Effector memory CD4-positive, alpha-beta T cell (primary cell): ENCODE measurements around the gene UGT1A6.
"Not testable (repeated sequence)": the region's sequence is repeated elsewhere in the genome, so short reads cannot be mapped to it uniquely, and the experiment has no call there.

Experiments
- DNase-seq, 3 donors: peaks; one replicate each; pipeline ENCODE4 v3.0.0-alpha.2; 2020
- H3K27ac ChIP-seq: 2 replicates; pipeline ENCODE4 v1.7.0; 2013; ENCODE audit warnings: mild to moderate bottlenecking, low read length, moderate library complexity; ENCODE audit not compliant: insufficient read depth, poor library complexity, severe bottlenecking
- H3K27me3 ChIP-seq: replicated peaks from 2 replicates; pipeline ENCODE4 v1.7.0; 2013; ENCODE audit warnings: mild to moderate bottlenecking, low read length; ENCODE audit not compliant: insufficient read depth, control insufficient read depth, poor library complexity, severe bottlenecking
- H3K36me3 ChIP-seq: 2 replicates; pipeline ENCODE4 v1.7.0; 2013; ENCODE audit warnings: mild to moderate bottlenecking, low read length, moderate library complexity; ENCODE audit not compliant: control insufficient read depth, insufficient read depth
- H3K4me1 ChIP-seq: 2 replicates; pipeline ENCODE4 v1.7.0; 2013; ENCODE audit warnings: low read length, mild to moderate bottlenecking; ENCODE audit not compliant: control insufficient read depth, insufficient read depth, poor library complexity, severe bottlenecking
- H3K4me3 ChIP-seq: 2 replicates; pipeline ENCODE4 v1.7.0; 2013; ENCODE audit warnings: low read length, low read depth, mild to moderate bottlenecking; ENCODE audit not compliant: insufficient read depth, poor library complexity, severe bottlenecking
- H3K9me3 ChIP-seq: 2 replicates; pipeline ENCODE4 v1.7.0; 2013; ENCODE audit warnings: mild to moderate bottlenecking, low read length, moderate library complexity; ENCODE audit not compliant: control insufficient read depth

The UGT1A6 gene

DNA sequence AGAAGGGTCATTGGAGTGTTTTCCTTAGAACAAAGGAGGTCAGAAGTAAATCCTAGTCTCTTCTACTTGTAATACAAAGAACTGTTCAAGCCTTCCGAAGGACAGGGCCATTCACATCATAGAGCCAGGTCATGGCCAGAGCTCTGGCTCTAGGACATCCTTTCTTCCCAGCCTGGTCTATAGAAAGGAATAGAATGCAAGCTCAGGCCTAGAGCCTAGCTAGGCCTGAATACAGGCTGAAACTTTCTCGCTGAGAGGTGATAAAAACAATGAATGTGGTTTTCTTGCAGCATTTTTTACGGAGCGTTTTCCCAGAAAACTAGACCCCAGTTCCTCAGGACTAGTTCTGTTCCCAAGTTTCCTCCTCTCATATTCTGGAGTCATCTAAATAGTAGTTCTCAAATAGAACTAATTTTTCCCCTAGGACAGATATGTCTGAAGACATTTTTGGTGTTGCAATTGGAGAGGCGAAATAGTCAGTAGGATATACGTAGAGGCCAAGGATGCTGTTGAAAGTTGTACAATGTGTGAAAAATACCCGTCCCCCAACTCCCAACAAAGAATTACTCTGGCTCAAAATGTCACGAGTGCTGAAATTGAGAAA is 6.8 kb downstream of the UGT1A6 start:
- no peaks in the 10 kb centered on the region for H3K9me3 ChIP-seq
- H3K27me3 ChIP-seq = peaks cover 3% of the 10 kb centered on the region
- no peaks in the 10 kb centered on the region for H3K4me1 ChIP-seq
- no peak for DNase-seq
- H3K4me3 ChIP-seq = no peak overlapping the region
- H3K27ac ChIP-seq = no peak overlapping the region
- H3K36me3 ChIP-seq = no peaks in the 10 kb centered on the region

DNA sequence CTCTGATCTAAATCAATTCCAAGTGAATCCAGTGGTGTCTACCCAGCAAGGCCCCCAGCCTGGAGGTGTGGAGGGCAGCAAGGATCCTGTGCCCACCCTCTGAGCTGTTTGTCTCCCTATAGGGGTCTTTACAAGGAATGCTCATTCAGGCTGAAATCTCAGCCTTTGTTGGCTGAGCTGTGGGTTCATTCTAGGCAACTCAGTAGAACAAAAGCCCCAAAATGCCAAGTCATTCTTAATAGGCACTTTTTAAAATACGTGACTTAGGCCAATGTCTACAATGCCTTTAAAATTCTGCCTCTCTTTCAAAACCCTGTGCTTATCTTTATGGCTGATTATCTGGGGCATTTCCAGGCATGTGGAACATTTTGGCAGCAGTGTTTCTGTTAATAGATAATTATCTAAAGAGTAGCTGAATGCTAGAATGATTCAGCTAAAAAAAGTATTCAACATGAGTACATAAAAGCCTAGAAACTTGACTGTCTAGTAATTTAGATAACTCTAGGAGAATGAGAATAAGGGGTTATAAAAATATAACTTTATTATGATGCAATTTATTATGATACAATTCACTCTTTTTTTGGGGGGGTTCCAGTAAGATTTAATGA is 7.4 kb downstream of the UGT1A6 start:
- no peak overlapping the region for H3K27ac ChIP-seq

DNA sequence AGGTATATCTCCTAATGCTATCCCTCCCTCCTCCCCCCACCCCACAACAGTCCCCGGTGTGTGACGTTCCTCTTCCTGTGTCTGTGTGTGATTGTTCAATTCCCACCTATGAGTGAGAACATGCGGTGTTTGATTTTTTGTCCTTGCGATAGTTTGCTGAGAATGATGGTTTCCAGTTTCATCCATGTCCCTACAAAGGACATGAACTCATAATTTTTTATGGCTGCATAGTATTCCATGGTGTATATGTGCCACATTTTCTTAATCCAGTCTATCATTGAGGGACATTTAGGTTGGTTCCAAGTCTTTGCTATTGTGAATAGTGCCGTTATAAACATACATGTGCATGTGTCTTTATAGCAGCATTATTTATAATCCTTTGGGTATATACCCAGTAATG is 8.2 kb downstream of the UGT1A6 start:
- DNase-seq, H3K27me3 ChIP-seq, H3K27ac ChIP-seq, H3K4me1 ChIP-seq, H3K4me3 ChIP-seq, H3K9me3 ChIP-seq, H3K36me3 ChIP-seq: not testable (repeated sequence)

More for the DNA sequence above, 7.4 kb downstream of the UGT1A6 start:
- Histone ChIP-seq H3K4me3 (no peak overlapping the region), H3K27me3 (peaks cover 3% of the 10 kb centered on the region), H3K36me3 (no peaks in the 10 kb centered on the region), H3K9me3 (no peaks in the 10 kb centered on the region), H3K4me1 (no peaks in the 10 kb centered on the region)
- DNase-seq = no peak

DNA sequence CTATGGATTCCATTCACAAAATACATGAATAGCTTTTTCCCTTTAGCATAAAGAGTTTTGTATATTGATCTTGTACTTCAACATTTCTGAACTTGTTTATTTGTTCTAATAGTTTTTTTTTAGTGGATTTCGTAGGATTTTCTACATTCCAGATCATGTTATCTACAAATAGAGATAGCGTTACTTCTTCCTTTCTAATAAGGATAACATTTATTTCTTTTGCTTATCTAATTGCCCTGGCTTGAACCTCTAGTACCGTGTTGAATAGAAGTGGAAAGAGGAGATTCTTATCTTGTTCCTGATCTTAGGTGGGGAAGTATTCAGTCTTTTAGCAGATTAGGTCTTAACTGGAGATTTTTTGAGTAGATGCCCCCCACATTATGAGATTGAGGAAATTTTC is 9.5 kb downstream of the UGT1A6 start:
- peaks cover 3% of the 10 kb centered on the region for H3K27me3 ChIP-seq
- H3K36me3 ChIP-seq = no peaks in the 10 kb centered on the region
- H3K4me3 ChIP-seq = no peak overlapping the region
- no peaks in the 10 kb centered on the region for H3K4me1 ChIP-seq
- no peak for DNase-seq
- H3K9me3 ChIP-seq = no peaks in the 10 kb centered on the region
- no peak overlapping the region for H3K27ac ChIP-seq

DNA sequence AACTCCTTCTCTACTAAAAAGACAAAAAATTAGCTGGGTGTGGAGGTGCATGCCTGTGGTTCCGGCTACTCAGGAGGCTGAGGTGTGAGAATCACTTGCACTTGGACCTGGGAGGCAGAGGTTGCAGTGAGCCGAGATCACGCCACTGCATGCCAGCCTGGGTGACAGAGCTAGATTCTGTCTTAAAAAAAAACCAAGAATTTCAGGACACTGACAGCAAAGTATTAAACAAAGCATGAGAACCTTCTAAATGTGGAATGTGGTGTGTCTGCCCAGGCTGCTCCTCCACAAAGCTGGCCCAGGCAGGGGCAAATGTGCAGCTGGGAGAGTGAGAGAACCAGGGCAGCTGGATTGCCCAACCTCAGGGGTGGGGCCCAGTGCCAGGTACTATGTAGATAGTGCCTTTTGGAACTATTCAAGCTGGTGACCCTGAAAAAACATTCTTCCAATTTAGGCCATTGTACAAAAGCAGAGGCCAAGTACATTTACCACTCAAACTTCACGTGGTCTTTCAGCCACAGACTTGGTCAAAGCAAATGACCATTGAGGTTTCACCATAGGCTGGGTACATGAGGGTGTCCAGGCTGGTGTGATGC is 13.3 kb downstream of the UGT1A6 start:
- DNase-seq = no peak
- peaks cover 5% of the 10 kb centered on the region for H3K27me3 ChIP-seq
- H3K27ac ChIP-seq = no peak overlapping the region
- H3K9me3 ChIP-seq = no peaks in the 10 kb centered on the region
- no peak overlapping the region for H3K4me3 ChIP-seq
- no peaks in the 10 kb centered on the region for H3K4me1 ChIP-seq
- no peaks in the 10 kb centered on the region for H3K36me3 ChIP-seq

DNA sequence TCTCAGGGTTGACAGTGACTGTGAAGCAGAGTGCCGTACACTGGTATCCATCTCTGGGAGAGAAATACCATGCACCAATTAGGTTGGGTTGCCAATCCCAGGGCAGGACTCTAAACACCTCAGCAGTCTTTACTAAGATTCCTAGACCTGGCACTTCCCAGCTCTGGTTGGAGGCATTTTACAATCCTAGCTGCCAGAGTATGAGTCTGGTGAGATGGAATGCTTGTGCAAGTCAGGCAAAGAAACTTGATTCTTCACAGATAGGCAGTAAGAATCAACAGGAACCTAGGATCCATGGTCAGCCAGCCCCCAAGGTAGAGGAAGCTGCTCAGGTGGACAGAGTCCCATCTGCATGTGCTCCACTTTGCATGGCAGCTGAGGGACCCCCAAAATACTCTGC is 14.0 kb downstream of the UGT1A6 start:
- Histone ChIP-seq H3K27ac (no peak overlapping the region), H3K9me3 (no peaks in the 10 kb centered on the region), H3K4me3 (no peak overlapping the region), H3K27me3 (peaks cover 5% of the 10 kb centered on the region), H3K4me1 (no peaks in the 10 kb centered on the region), H3K36me3 (no peaks in the 10 kb centered on the region)
- no peak for DNase-seq

DNA sequence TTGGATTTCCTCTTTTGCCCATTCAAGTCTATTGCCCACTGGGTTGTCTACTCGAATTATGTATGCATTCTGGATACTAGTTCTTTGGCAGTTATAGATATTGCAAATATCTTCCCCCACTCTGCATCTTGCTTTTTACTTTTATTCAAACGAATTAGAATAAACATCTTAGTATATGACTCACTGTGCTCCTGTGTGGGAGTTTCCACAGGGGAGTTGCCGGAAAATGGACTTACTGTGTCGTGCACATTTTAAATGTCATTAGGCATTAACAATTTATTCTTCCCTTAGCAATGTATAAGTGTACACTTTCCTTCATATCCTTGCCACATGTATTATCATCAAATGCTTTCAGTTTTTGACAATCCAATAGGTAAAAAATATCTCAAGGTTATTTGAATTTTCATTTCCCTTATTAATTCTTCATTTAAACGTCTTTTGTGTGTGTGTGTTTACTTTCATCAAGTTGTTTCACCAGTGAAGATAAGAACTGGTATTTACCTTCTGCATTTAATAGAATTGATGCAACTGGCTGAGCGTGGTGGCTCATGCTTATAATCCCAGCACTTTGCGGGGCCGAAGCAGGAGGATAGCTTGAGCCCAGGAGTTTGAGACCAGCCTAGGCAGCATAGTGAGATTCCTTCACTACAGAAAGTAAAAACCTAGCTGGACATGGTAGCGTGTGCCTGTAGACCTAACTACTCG is 15.4 kb downstream of the UGT1A6 start:
- DNase-seq = no peak
- Histone ChIP-seq H3K9me3 (no peaks in the 10 kb centered on the region), H3K27me3 (peaks cover 8% of the 10 kb centered on the region), H3K4me3 (no peak overlapping the region), H3K4me1 (no peaks in the 10 kb centered on the region), H3K36me3 (no peaks in the 10 kb centered on the region), H3K27ac (no peak overlapping the region)

DNA sequence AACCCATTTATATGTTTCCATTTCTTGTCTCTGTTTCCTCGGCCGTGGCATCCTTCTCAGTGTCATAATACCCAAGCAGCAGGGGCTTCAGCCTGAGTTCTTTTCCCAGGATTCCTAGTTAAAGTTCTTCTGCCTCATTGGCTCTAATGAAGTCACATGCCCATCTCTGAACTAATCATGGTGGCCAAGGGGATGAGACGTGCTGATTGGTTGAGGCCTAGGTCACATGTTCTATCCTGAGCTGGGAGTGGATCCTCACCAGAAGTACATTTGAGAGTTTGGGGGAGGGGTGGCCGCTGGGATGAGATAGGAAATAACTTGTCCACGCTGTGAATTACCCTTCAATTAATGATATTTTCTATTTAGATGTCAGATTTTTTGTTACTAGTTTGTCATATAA is 16.3 kb downstream of the UGT1A6 start:
- Histone ChIP-seq H3K27ac (no peak overlapping the region), H3K9me3 (no peaks in the 10 kb centered on the region), H3K27me3 (peaks cover 7% of the 10 kb centered on the region), H3K4me3 (no peak overlapping the region), H3K4me1 (no peaks in the 10 kb centered on the region), H3K36me3 (no peaks in the 10 kb centered on the region)
- no peak for DNase-seq

DNA sequence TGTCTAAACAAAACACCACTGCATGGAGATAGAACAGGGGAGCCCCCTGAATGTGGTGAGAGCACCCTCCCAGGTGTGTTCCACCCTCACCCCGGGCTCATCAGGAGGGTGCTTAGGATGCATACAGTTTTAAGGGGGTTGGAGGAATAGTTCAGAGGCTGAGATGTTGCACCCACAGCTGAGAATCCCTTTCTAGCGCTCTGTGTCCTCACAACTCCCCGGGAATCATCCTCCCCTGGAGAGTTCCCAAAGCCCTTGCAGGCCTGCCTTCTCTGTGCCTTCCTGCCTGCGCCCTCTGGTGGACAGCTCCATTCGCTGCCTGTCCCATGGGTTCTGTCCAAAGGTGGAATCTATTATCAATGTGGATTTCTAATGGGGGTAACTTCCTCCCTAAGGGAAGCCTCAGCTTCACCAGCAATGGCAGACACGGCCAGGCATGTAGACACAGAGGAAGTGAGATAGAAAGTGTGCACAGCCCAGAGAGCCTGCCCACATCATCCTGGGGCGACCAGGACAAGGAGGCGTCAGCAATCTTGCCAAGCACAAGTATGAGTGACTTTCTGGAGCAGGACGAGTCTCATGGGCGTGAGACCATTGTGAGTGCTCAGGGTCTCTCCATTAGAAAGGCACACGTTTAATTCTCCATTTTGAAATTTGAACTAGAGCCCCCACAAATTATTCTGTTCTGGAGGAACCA is 18.8 kb downstream of the UGT1A6 start:
- DNase-seq = peak in 2 of 3 donors; percentile 17 to 36

More for the DNA sequence above, 18.8 kb downstream of the UGT1A6 start:
- no peaks in the 10 kb centered on the region for H3K36me3 ChIP-seq
- no peaks in the 10 kb centered on the region for H3K4me1 ChIP-seq
- no peak overlapping the region for H3K27ac ChIP-seq
- H3K9me3 ChIP-seq = no peaks in the 10 kb centered on the region
- peaks cover 5% of the 10 kb centered on the region for H3K27me3 ChIP-seq
- H3K4me3 ChIP-seq = no peak overlapping the region
